Measurements from ENCODE around the gene IMMT.

The IMMT gene

DNA sequence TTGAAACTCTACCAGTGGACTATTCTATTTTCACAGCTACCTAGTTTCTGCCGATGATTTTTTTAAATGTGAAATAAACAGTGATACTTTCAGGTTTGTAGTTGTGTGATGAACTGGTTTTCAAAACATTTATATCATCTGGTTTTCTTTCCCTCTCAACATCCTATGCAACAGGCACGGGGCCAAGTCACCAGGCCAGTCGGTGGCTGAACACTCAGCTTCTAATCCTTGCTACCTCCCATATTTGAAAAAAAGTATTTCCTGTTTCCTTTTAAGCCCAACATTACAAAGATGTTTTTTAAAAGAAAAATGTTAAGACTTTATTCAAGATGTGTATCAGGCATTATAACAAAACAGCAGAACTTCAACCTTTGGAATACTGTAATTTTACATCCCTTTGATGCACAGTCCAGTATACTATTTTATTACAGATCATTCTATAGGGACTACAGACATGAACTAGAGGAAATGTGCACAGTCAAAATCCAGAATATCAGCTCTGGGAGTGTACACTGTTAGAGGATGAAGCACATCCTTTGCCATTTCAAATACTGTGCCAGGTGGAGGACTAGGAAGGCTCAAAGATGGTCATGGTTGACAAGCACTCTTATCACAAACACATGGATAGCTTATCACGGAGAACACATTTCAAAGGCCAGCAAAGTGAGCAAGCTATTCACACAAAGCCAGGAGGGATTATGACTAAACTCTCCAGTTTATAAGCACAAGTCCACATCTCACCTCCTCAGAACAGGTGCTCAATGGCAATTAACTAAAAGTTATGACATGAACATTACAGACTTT lies 18.6 kb upstream of the IMMT start:
- CTCF ChIA-PET, result interaction anchor here (0.9 to 2.4 kb wide), 5 partner anchors 10 to 84 kb away, joined by 3 to 9 read pairs (median 4); no protein-coding TSS in a partner anchor
- TF ChIP-seq, protein P1, sequence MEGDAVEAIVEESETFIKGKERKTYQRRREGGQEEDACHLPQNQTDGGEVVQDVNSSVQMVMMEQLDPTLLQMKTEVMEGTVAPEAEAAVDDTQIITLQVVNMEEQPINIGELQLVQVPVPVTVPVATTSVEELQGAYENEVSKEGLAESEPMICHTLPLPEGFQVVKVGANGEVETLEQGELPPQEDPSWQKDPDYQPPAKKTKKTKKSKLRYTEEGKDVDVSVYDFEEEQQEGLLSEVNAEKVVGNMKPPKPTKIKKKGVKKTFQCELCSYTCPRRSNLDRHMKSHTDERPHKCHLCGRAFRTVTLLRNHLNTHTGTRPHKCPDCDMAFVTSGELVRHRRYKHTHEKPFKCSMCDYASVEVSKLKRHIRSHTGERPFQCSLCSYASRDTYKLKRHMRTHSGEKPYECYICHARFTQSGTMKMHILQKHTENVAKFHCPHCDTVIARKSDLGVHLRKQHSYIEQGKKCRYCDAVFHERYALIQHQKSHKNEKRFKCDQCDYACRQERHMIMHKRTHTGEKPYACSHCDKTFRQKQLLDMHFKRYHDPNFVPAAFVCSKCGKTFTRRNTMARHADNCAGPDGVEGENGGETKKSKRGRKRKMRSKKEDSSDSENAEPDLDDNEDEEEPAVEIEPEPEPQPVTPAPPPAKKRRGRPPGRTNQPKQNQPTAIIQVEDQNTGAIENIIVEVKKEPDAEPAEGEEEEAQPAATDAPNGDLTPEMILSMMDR (IDR thresholded peaks at IDR 0.05; ENCODE audit: control extremely low read depth, extremely low read depth, low read depth, missing control alignments), result no peak
- DNase-seq (ENCODE audit: extremely low spot score), result no peak
- POLR2A ChIA-PET, result no interaction called here

DNA sequence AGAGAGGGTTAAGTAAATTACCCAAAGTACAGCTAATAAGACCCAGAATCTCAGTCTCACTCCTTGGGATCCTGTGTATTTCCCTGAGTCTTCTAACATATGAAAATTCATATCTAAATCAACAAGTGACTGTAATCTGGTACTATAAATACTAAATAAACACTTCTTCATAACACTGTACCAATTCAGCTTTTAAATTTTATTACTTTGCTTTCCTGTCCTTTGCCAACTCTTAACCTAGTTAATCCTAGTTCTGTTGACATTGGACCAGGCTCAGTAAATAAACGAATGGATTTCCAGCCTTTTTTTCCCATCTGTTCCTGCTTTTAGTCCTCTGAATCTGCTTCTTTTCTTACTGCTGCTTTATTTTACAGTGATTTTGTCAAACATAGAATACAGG lies 17.8 kb upstream of the IMMT start:
- POLR2A ChIA-PET, result no interaction called here
- no peak for DNase-seq (ENCODE audit: extremely low spot score)
- CTCF ChIA-PET, result interaction anchor here (1.0 to 2.4 kb wide), 3 partner anchors 13 to 88 kb away, joined by 3 to 9 read pairs (median 4); no protein-coding TSS in a partner anchor
- TF ChIP-seq, protein P1 (IDR thresholded peaks at IDR 0.05; ENCODE audit: control extremely low read depth, extremely low read depth, low read depth, missing control alignments), result no peak

DNA sequence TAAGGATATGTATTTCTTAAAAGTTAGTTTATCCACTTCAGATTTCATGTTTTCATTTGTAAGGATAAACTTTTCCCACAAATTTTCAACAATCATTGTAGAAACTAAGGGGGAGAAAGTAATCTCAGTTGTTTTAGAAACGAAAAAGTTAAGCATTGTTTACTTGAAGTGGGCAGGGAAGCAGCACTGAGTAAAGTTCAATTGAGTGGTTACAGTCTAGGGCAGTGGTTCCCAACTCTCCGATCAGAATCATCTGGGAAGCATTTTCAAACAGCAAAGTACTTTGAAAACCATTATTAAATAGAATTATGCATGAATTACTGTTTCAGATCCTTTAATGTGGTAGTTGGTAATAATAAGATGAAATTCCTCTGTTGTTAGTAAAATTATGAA lies 16.5 kb upstream of the IMMT start:
- ChIA-PET POLR2A (no interaction called here), CTCF (interaction anchor here (1.2 to 1.3 kb wide), 2 partner anchors 10 to 11 kb away, joined by 4 to 5 read pairs; no protein-coding TSS in a partner anchor)
- no peak for DNase-seq (ENCODE audit: extremely low spot score)
- TF ChIP-seq, protein P1 (IDR thresholded peaks at IDR 0.05; ENCODE audit: control extremely low read depth, extremely low read depth, low read depth, missing control alignments), result no peak

DNA sequence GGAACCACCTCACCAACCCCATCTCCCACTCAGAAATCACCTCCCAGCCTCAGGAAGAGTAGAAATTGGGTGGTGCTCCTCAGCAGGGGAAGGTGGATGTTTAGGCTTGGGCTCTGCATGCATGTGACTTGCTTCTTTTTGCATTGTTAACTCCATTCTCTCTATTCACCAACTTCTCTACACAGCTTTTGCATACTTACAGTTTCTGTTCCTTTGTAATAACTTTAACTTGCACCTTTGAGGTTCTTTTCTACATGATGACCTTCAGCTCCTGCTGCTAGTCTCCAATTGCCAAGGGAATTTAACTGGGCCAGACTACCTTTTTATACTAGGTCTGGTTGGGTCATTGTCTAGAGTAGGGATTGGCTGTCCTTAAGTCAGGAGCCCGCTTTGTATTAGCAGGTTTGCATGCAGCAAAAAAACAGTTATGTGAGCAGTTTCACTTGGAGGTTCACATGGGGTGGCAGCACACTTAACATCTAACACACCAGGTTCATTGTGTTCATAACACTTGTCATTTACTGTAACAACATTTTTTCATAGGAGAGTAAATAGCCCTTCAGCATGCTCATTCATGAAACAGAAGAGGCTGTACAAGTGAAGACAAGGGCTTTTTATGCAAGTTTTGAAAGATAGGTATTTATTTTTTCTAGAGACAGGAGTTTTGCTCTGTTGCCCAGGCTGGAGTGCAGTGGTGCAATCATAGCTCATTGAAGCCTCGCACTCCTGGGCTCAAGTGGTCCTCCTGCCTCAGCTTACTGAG lies 16.0 kb upstream of the IMMT start:
- no peak for DNase-seq (ENCODE audit: extremely low spot score)
- ChIA-PET CTCF (interaction anchor here (1.0 to 1.3 kb wide), 3 partner anchors 10 to 12 kb away, joined by 4 to 5 read pairs (median 4); no protein-coding TSS in a partner anchor), POLR2A (no interaction called here)
- TF ChIP-seq, protein P1 (IDR thresholded peaks at IDR 0.05; ENCODE audit: control extremely low read depth, extremely low read depth, low read depth, missing control alignments), result no peak

DNA sequence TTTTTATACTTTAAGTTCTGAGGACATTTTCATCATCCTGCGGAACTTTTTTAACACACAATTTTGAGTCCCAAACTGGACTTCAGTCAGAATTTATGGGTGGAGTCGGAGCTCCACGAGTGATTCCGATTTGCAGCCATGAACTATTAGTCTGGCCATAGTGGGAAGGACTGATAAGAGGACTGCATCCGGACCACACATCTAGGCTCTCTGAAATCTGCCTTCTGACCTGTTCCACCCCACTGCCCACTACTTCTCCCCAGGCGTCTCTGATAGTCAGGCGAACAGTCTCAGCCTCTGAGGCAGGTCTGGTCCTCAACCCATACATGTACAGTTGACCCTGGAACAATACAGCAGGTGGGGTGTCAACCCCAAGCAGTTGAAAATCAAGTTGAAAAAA lies 9.2 kb upstream of the IMMT start:
- CTCF ChIA-PET, result interaction anchor here (1.7 to 3.2 kb wide), 2 partner anchors 11 to 16 kb away, joined by 6 to 19 read pairs; no protein-coding TSS in a partner anchor
- TF ChIP-seq, protein P1 (IDR thresholded peaks at IDR 0.05; ENCODE audit: control extremely low read depth, extremely low read depth, low read depth, missing control alignments), result no peak
- DNase-seq (ENCODE audit: extremely low spot score), result no peak
- POLR2A ChIA-PET, result no interaction called here

DNA sequence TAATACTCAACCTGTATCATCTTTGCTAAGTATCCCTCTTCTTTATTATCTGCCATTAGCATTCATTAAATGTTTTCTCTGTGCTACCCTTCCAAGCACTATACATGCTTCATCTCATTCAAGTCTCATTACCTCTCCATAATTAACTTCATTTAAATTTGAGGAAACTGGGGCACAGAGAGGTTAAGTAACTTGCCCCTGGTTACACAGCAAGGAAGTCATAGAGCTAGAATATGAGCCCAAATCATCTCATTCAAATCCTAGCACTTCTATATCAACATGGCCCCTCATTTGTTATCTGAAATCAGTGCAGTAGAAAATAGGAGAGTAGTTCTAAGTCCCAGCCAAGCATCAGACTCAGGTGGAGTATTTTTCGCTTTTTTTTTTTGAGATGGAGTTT lies 8.4 kb upstream of the IMMT start:
- ChIA-PET CTCF (interaction anchor here (1.2 to 3.2 kb wide), 6 partner anchors 11 to 94 kb away, joined by 3 to 19 read pairs (median 4); no protein-coding TSS in a partner anchor), POLR2A (no interaction called here)
- TF ChIP-seq, protein P1 (IDR thresholded peaks at IDR 0.05; ENCODE audit: control extremely low read depth, extremely low read depth, low read depth, missing control alignments), result no peak
- no peak for DNase-seq (ENCODE audit: extremely low spot score)
